GM23338 (cell line): ENCODE data around the gene RAN. TPM values are rescaled to one million over a fixed set of nuclear protein-coding genes. Genes with fewer than 3 reads are reported as not detected.
A peak's percentile ranks its signal among the peaks of the same experiment; 100 is the strongest.

Source experiments
- ATAC-seq: fragments of 200-7000 bp; cut with Tn5 transposase; 3 replicates; pipeline ENCODE4 v1.9.1; 2020
- DNase-seq: peaks from one replicate; pipeline ENCODE4 v3.0.0-alpha.2; 2015; ENCODE audit warnings: low spot score
- H2AFZ ChIP-seq: fragments of 200-600 bp; sonication (generic); 2 replicates; pipeline ENCODE4 v1.8.0; 2016; ENCODE audit warnings: antibody characterized with exemption, mild to moderate bottlenecking, moderate library complexity
- H3F3A ChIP-seq: fragments of 200-600 bp; sonication (generic); replicated peaks from 2 replicates; pipeline ENCODE4 v1.8.0; 2017; ENCODE audit warnings: antibody characterized with exemption, mixed run types, low read depth
- H3K27ac ChIP-seq: fragments of 200-600 bp; sonication (generic); 2 replicates; pipeline ENCODE4 v1.6.1; 2016; ENCODE audit warnings: low read depth
- H3K27me3 ChIP-seq: fragments of 200-600 bp; sonication (generic); 2 replicates; pipeline ENCODE4 v1.8.0; 2016; ENCODE audit warnings: mild to moderate bottlenecking, mixed run types, moderate library complexity; ENCODE audit not compliant: insufficient read depth
- H3K36me3 ChIP-seq: fragments of 200-600 bp; sonication (generic); 2 replicates; pipeline ENCODE4 v1.8.0; 2016; ENCODE audit warnings: mild to moderate bottlenecking; ENCODE audit not compliant: insufficient read depth
- H3K4me1 ChIP-seq: fragments of 200-600 bp; sonication (generic); 2 replicates; pipeline ENCODE4 v1.8.0; 2016; ENCODE audit warnings: mild to moderate bottlenecking, moderate library complexity; ENCODE audit not compliant: insufficient read depth
- H3K4me2 ChIP-seq: fragments of 200-600 bp; sonication (generic); 2 replicates; pipeline ENCODE4 v1.7.1; 2017; ENCODE audit warnings: mixed run types
- H3K4me3 ChIP-seq: fragments of 200-600 bp; sonication (generic); 2 replicates; pipeline ENCODE4 v1.6.1; 2016; ENCODE audit warnings: mixed run types
- H3K79me2 ChIP-seq: fragments of 200-600 bp; sonication (generic); replicated peaks from 2 replicates; pipeline ENCODE4 v1.8.0; 2017; ENCODE audit warnings: mild to moderate bottlenecking; ENCODE audit not compliant: insufficient read depth
- H3K9me2 ChIP-seq: fragments of 200-600 bp; sonication (generic); 2 replicates; pipeline ENCODE4 v1.8.0; 2017; ENCODE audit not compliant: insufficient read depth
- H4K20me1 ChIP-seq: fragments of 200-600 bp; sonication (generic); replicated peaks from 2 replicates; pipeline ENCODE4 v1.8.0; 2017; ENCODE audit warnings: mild to moderate bottlenecking; ENCODE audit not compliant: insufficient read depth
- H3K27ac Mint-ChIP-seq: 2 replicates; pipeline ENCODE4 v1.8.0; 2020; ENCODE audit warnings: inconsistent platforms, mild to moderate bottlenecking, moderate library complexity, mixed read lengths
- H3K27me3 Mint-ChIP-seq: 3 replicates; pipeline ENCODE4 v1.8.0; 2022; ENCODE audit warnings: low read depth, mild to moderate bottlenecking, moderate library complexity, mixed read lengths, inconsistent platforms; ENCODE audit not compliant: insufficient read depth, poor library complexity
- H3K36me3 Mint-ChIP-seq: 3 replicates; pipeline ENCODE4 v1.8.0; 2021; ENCODE audit warnings: low read depth, mild to moderate bottlenecking, inconsistent platforms, moderate library complexity, mixed read lengths
- H3K4me1 Mint-ChIP-seq: 3 replicates; pipeline ENCODE4 v1.8.0; 2020; ENCODE audit warnings: mild to moderate bottlenecking, inconsistent platforms, mixed read lengths
- H3K4me3 Mint-ChIP-seq: 3 replicates; pipeline ENCODE4 v1.8.0; 2021; ENCODE audit warnings: moderate library complexity, mild to moderate bottlenecking, inconsistent platforms, mixed read lengths
- H3K9me3 Mint-ChIP-seq: 3 replicates; pipeline ENCODE4 v1.8.0; 2020; ENCODE audit warnings: moderate library complexity, mild to moderate bottlenecking, inconsistent platforms, mixed read lengths
- CREB1 ChIP-seq: fragments of 250-450 bp; sonication (Bioruptor Pico); IDR thresholded peaks from 2 replicates; pipeline ENCODE4 v1.5.0; 2020; ENCODE audit warnings: low read depth, mild to moderate bottlenecking, moderate library complexity
- POLR2AphosphoS5 ChIP-seq: IDR thresholded peaks from 2 replicates; pipeline ENCODE4 v1.6.1; 2016; ENCODE audit warnings: antibody characterized with exemption, low read depth
- ZNF114 ChIP-seq: fragments of 250-450 bp; sonication (Bioruptor Pico); IDR thresholded peaks from 2 replicates; pipeline ENCODE4 v1.5.0; 2020; ENCODE audit warnings: mild to moderate bottlenecking, moderate library complexity
- long read RNA-seq: library from polyadenylated mRNA; unstranded; transcript quantifications from one replicate; pipeline ENCODE4 v2.0.0, GENCODE V29; 2020; ENCODE audit not compliant: unreplicated experiment
- polyA plus RNA-seq: library from polyadenylated mRNA; unstranded; fragments of >200 nt; fragmentation: Nextera tagmentation; extraction: Ambion mirVana; gene quantifications from 2 replicates; pipeline ENCODE4 v1.2.1, GENCODE V29; 2016
- total RNA-seq: library from RNA; depleted of rRNA; stranded (reverse); fragments of >200 nt; shearing (Covaris generic); gene quantifications from 2 replicates; pipeline ENCODE4 v1.2.3, GENCODE V29; 2014; rRNA removed
- TF ChIP-seq, protein P1 (sequence below): fragments of 250-450 bp; sonication (Bioruptor Pico); IDR thresholded peaks from 2 replicates; pipeline ENCODE4 v1.5.0; 2020; ENCODE audit warnings: mild to moderate bottlenecking, moderate library complexity

Gene RAN
- 855 and 976 TPM in 2 replicates for total RNA-seq
- polyA plus RNA-seq, result 2,114 and 2,289 TPM in 2 replicates
- long read RNA-seq, transcript RAN-203 (6 exons, 2,455 nt), result minor isoform, 14 of 1,744 reads
- long read RNA-seq, transcript RAN-212 (7 exons, 2,661 nt), result major isoform, 1,587 of 1,744 reads
- long read RNA-seq, transcript RAN-202 (6 exons, 1,530 nt), result minor isoform, 89 of 1,744 reads
- long read RNA-seq, partial matches to known transcripts, result 19 of 1,744 reads
- long read RNA-seq, other reads (novel, unspliced or antisense), result 35 of 1,744 reads

DNA sequence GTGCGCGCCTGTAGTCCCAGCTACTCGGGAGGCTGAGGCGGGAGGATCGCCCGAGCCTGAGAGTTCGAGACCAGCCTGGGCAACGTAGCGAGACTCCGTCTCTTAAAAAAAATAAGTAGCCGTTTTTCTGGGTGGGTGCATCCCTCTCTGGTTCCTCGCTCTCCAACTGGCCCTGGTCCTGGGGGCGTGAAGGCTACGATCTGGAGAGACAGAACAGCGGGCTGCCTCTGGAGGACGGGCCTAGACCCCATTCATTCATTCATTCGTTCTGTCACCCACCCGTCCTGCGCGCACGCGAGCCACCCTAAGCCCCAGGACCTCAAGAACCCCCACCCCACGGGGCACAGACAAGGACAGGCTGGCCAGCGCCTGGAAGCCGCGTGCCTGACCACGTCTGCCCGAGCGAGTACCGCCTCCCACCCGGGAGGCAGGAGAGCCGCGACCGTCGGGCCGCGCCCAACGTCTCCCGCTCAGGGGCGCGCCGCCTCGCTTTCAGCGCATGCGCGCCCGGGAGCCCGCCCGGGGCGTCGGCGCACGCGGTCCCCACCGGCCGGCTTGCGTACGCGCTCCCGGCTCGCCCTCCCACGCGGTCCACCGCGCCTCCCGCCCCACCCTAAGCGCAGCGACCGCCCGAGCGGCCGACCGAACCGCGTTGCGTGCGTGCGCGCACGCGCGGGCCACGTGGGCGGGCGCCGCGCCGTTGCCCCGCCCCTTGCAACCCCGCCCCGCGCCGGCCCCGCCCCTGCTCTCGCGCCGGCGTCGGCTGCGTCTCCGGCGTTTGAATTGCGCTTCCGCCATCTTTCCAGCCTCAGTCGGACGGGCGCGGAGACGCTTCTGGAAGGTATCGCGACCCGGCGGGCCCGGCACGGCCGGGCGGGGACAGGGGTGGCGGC lies at the start of gene RAN:
RAN (plus strand) TSS at position 781 of the 893 bp plus-strand sequence. CDS start 528 bp downstream, outside the sequence.
- Mint-ChIP-seq H3K4me3 (peak within 1 kb of the TSS; percentile 96), H3K27ac (peak within 1 kb of the TSS; percentile 99), H3K4me1 (peaks cover 38% of the 10 kb centered on the region), H3K27me3 (peaks cover 14% of the 10 kb centered on the region), H3K9me3 (peaks cover 7% of the 10 kb centered on the region; the same call in 1 of the 3 replicates), H3K36me3 (peaks cover 45% of the 10 kb centered on the region)
- Histone ChIP-seq H3K9me2 (no peaks in the 10 kb centered on the region), H3K79me2 (peaks cover 33% of the 10 kb centered on the region), H3K36me3 (peaks cover 36% of the 10 kb centered on the region), H3K4me3 (peak within 1 kb of the TSS; percentile 85), H4K20me1 (peaks cover 30% of the 10 kb centered on the region), H3K4me1 (peaks cover 37% of the 10 kb centered on the region), H2AFZ (no peak within 1 kb of the TSS), H3K27me3 (no peaks in the 10 kb centered on the region), H3F3A (peaks cover 41% of the 10 kb centered on the region), H3K4me2 (peak within 1 kb of the TSS; percentile 85), H3K27ac (peak within 1 kb of the TSS; percentile 94)
- DNase-seq (peak; percentile 86), ATAC-seq (peak; percentile 69)
- TF ChIP-seq, protein P1, sequence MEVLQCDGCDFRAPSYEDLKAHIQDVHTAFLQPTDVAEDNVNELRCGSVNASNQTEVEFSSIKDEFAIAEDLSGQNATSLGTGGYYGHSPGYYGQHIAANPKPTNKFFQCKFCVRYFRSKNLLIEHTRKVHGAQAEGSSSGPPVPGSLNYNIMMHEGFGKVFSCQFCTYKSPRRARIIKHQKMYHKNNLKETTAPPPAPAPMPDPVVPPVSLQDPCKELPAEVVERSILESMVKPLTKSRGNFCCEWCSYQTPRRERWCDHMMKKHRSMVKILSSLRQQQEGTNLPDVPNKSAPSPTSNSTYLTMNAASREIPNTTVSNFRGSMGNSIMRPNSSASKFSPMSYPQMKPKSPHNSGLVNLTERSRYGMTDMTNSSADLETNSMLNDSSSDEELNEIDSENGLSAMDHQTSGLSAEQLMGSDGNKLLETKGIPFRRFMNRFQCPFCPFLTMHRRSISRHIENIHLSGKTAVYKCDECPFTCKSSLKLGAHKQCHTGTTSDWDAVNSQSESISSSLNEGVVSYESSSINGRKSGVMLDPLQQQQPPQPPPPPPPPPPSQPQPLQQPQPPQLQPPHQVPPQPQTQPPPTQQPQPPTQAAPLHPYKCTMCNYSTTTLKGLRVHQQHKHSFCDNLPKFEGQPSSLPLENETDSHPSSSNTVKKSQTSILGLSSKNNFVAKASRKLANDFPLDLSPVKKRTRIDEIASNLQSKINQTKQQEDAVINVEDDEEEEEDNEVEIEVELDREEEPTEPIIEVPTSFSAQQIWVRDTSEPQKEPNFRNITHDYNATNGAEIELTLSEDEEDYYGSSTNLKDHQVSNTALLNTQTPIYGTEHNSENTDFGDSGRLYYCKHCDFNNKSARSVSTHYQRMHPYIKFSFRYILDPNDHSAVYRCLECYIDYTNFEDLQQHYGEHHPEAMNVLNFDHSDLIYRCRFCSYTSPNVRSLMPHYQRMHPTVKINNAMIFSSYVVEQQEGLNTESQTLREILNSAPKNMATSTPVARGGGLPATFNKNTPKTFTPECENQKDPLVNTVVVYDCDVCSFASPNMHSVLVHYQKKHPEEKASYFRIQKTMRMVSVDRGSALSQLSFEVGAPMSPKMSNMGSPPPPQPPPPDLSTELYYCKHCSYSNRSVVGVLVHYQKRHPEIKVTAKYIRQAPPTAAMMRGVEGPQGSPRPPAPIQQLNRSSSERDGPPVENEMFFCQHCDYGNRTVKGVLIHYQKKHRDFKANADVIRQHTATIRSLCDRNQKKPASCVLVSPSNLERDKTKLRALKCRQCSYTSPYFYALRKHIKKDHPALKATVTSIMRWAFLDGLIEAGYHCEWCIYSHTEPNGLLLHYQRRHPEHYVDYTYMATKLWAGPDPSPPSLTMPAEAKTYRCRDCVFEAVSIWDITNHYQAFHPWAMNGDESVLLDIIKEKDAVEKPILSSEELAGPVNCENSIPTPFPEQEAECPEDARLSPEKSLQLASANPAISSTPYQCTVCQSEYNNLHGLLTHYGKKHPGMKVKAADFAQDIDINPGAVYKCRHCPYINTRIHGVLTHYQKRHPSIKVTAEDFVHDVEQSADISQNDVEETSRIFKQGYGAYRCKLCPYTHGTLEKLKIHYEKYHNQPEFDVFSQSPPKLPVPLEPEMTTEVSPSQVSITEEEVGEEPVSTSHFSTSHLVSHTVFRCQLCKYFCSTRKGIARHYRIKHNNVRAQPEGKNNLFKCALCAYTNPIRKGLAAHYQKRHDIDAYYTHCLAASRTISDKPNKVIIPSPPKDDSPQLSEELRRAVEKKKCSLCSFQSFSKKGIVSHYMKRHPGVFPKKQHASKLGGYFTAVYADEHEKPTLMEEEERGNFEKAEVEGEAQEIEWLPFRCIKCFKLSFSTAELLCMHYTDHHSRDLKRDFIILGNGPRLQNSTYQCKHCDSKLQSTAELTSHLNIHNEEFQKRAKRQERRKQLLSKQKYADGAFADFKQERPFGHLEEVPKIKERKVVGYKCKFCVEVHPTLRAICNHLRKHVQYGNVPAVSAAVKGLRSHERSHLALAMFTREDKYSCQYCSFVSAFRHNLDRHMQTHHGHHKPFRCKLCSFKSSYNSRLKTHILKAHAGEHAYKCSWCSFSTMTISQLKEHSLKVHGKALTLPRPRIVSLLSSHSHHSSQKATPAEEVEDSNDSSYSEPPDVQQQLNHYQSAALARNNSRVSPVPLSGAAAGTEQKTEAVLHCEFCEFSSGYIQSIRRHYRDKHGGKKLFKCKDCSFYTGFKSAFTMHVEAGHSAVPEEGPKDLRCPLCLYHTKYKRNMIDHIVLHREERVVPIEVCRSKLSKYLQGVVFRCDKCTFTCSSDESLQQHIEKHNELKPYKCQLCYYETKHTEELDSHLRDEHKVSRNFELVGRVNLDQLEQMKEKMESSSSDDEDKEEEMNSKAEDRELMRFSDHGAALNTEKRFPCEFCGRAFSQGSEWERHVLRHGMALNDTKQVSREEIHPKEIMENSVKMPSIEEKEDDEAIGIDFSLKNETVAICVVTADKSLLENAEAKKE, result no peak
- TF ChIP-seq POLR2AphosphoS5, result peak; percentile 76

DNA sequence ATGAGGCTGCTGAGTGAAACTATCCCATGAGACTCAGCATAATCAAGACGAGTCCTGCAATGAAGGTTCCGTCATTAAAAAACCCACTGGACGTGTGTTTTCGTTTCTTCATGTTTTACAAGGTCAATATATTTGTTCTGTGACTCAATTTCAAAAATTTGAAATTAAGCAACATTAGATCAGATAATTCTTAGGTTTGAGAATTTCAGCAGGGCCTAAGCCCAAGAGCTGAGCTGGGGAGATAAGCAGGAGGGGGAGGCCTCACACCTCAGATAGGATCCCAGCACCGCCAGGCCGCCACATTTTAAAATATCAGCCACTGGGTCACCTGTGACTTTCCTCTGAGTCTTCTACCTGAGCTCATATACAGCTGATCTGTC lies 46.1 kb upstream of the RAN start:
- H3K27me3 ChIP-seq, result no peaks in the 10 kb centered on the region
- H3K4me1 ChIP-seq, result peaks cover 20% of the 10 kb centered on the region
- no peak overlapping the region for H3K4me2 ChIP-seq
- H4K20me1 ChIP-seq, result no peaks in the 10 kb centered on the region
- peaks cover 6% of the 10 kb centered on the region for H3K79me2 ChIP-seq
- H2AFZ ChIP-seq, result no peak overlapping the region
- H3K4me3 Mint-ChIP-seq, result no peak overlapping the region
- H3K9me2 ChIP-seq, result no peaks in the 10 kb centered on the region
- 0 out of 2 replicates have a peak, but pooled peaks cover 11% of the 10 kb centered on the region for H3F3A ChIP-seq
- ATAC-seq, result no peak
- H3K27ac ChIP-seq, result peak overlapping the region; percentile 71
- peak overlapping the region; percentile 89 for H3K27ac Mint-ChIP-seq
- no peak for DNase-seq
- peaks cover 32% of the 10 kb centered on the region for H3K4me1 Mint-ChIP-seq
- H3K36me3 Mint-ChIP-seq, result peaks cover 17% of the 10 kb centered on the region
- no peak overlapping the region for H3K4me3 ChIP-seq
- H3K9me3 Mint-ChIP-seq, result peaks cover 4% of the 10 kb centered on the region; the same call in 2 of the 3 replicates
- peaks cover 9% of the 10 kb centered on the region for H3K27me3 Mint-ChIP-seq
- peaks cover 9% of the 10 kb centered on the region for H3K36me3 ChIP-seq
- no peak for TF ChIP-seq CREB1
- no peak for TF ChIP-seq ZNF114 (CRISPR knock-in tag)
